Thyroid gland (tissue), 4 donors: ENCODE measurements around the gene PTPN3.

ENCODE experiments used
- POLR2A ChIP-seq, 2 donors: fragments of 450-650 bp; IDR thresholded peaks; one replicate each; pipeline ENCODE4 v1.6.1; 2017; ENCODE audit warnings: antibody characterized with exemption in 2 of 2, mild to moderate bottlenecking in 2 of 2, moderate library complexity in 1 of 2
- TF ChIP-seq, protein P1 (sequence below), 6 experiments: fragments of 200-600 bp in 3 of 6; fragments of 450-650 bp in 3 of 6; sonication (generic) in 3 of 6; IDR thresholded peaks; one replicate each; pipeline ENCODE4 v1.5.1; 2016 to 2019; ENCODE audit warnings: antibody characterized with exemption in 6 of 6, mild to moderate bottlenecking in 2 of 6, inconsistent platforms in 1 of 6, moderate library complexity in 1 of 6

DNA sequence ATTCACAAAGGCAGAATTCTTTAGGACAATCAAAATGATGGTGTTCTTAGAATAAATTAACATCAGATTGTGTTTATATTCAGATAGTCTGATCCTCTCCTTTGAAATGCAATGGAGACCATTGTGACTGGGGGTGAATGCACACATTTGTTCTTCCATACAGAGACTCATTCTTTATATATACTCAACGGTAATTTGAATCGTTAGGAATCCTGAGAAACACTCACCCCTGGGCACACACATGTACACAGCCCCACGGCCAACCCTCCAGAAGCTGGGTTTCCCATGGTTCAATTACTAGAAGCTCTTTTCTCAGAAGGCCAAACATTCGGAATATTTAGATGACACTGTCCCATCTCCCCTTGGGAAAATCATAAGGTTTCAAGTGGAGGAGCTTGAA lies 119.8 kb downstream of the PTPN3 start:
- TF ChIP-seq, protein P1, sequence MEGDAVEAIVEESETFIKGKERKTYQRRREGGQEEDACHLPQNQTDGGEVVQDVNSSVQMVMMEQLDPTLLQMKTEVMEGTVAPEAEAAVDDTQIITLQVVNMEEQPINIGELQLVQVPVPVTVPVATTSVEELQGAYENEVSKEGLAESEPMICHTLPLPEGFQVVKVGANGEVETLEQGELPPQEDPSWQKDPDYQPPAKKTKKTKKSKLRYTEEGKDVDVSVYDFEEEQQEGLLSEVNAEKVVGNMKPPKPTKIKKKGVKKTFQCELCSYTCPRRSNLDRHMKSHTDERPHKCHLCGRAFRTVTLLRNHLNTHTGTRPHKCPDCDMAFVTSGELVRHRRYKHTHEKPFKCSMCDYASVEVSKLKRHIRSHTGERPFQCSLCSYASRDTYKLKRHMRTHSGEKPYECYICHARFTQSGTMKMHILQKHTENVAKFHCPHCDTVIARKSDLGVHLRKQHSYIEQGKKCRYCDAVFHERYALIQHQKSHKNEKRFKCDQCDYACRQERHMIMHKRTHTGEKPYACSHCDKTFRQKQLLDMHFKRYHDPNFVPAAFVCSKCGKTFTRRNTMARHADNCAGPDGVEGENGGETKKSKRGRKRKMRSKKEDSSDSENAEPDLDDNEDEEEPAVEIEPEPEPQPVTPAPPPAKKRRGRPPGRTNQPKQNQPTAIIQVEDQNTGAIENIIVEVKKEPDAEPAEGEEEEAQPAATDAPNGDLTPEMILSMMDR (IDR thresholded peaks at IDR 0.05) = no peak
- TF ChIP-seq POLR2A (IDR thresholded peaks at IDR 0.05) = no peak
